Measurements from ENCODE around the gene RILPL1. TPM values are rescaled to one million over a fixed set of nuclear protein-coding genes. Genes with fewer than 3 reads are reported as not detected.
"Not testable (repeated sequence)": the region's sequence is repeated elsewhere in the genome, so short reads cannot be mapped to it uniquely, and the experiment has no call there.

The RILPL1 gene
- total and polyA plus RNA-seq, 2 donors (not counting 1 experiment from before 2014, with no cell fraction given) = 7.8 to 15.8 TPM

- H3K4me2 ChIP-seq (ENCODE audit: extremely low read depth, insufficient read depth, low read length) = no peak overlapping the region
- no peak overlapping the region for H2AFZ ChIP-seq (ENCODE audit: low read length)
- no peaks in the 10 kb centered on the region for H4K20me1 ChIP-seq (ENCODE audit: control insufficient read depth, extremely low read depth, insufficient read depth, low read length)
- DNase-seq (ENCODE audit: low read depth in 2 of 2) = no peak
- no peaks in the 10 kb centered on the region for H3K9me3 ChIP-seq (ENCODE audit: control insufficient read depth, insufficient read depth, low read depth, low read length)
- H3K27ac ChIP-seq (ENCODE audit: insufficient read depth, low read length) = no peak overlapping the region
- no peaks in the 10 kb centered on the region for H3K27me3 ChIP-seq (ENCODE audit: control insufficient read depth, insufficient read depth, low read length)
- no peaks in the 10 kb centered on the region for H3K4me1 ChIP-seq (ENCODE audit: control insufficient read depth, extremely low read depth, insufficient read depth, low read length)
- H3K36me3 ChIP-seq (ENCODE audit: control insufficient read depth, insufficient read depth, low read length) = peaks cover 2% of the 10 kb centered on the region
- H3K9ac ChIP-seq (ENCODE audit: insufficient read depth, low read length) = no peak overlapping the region
- no peak for TF ChIP-seq EZH2 (IDR thresholded peaks at IDR 0.05; ENCODE audit: low read length, missing control alignments)
- TF ChIP-seq CTCF (conservative IDR thresholded peaks at IDR 0.05 in 1 of 2, IDR thresholded peaks at IDR 0.05 in 1 of 2; ENCODE audit: low read depth in 1 of 2, low read length in 2 of 2) = no peak
- no peaks in the 10 kb centered on the region for H3K79me2 ChIP-seq (ENCODE audit: control insufficient read depth, insufficient read depth, low read length)
- H3K4me3 ChIP-seq (replicated peaks in 1 of 4; ENCODE audit: control extremely low read depth in 1 of 4, insufficient read depth in 1 of 4, low read depth in 3 of 4, low read length in 4 of 4) = no peak overlapping the region
Observed at GRCh38 chr12:123497065-123497464, 36.5 kb downstream of the RILPL1 start.

GRCh38 chr12:123494124-123494851 is 39.2 kb downstream of the RILPL1 start:
- Histone ChIP-seq H2AFZ (ENCODE audit: low read length) (no peak overlapping the region), H4K20me1 (ENCODE audit: control insufficient read depth, extremely low read depth, insufficient read depth, low read length) (no peaks in the 10 kb centered on the region), H3K27me3 (ENCODE audit: control insufficient read depth, insufficient read depth, low read length) (no peaks in the 10 kb centered on the region), H3K4me1 (ENCODE audit: control insufficient read depth, extremely low read depth, insufficient read depth, low read length) (no peaks in the 10 kb centered on the region), H3K36me3 (ENCODE audit: control insufficient read depth, insufficient read depth, low read length) (peaks cover 2% of the 10 kb centered on the region), H3K9me3 (ENCODE audit: control insufficient read depth, insufficient read depth, low read depth, low read length) (no peaks in the 10 kb centered on the region), H3K79me2 (ENCODE audit: control insufficient read depth, insufficient read depth, low read length) (no peaks in the 10 kb centered on the region), H3K4me2 (ENCODE audit: extremely low read depth, insufficient read depth, low read length) (no peak overlapping the region), H3K4me3 (replicated peaks in 1 of 4; ENCODE audit: control extremely low read depth in 1 of 4, insufficient read depth in 1 of 4, low read depth in 3 of 4, low read length in 4 of 4) (no peak overlapping the region), H3K9ac (ENCODE audit: insufficient read depth, low read length) (no peak overlapping the region), H3K27ac (ENCODE audit: insufficient read depth, low read length) (no peak overlapping the region)
- no peak for TF ChIP-seq EZH2 (IDR thresholded peaks at IDR 0.05; ENCODE audit: low read length, missing control alignments)
- no peak for TF ChIP-seq CTCF (conservative IDR thresholded peaks at IDR 0.05 in 1 of 2, IDR thresholded peaks at IDR 0.05 in 1 of 2; ENCODE audit: low read depth in 1 of 2, low read length in 2 of 2)
- no peak for DNase-seq (ENCODE audit: low read depth in 2 of 2)

GRCh38 chr12:123492339-123493039 is 41.0 kb downstream of the RILPL1 start:
- not testable (repeated sequence) for H3K9me3 ChIP-seq (ENCODE audit: control insufficient read depth, insufficient read depth, low read depth, low read length); DNase-seq (ENCODE audit: low read depth in 2 of 2); H3K79me2 ChIP-seq (ENCODE audit: control insufficient read depth, insufficient read depth, low read length); H3K4me3 ChIP-seq (replicated peaks in 1 of 4; ENCODE audit: control extremely low read depth in 1 of 4, insufficient read depth in 1 of 4, low read depth in 3 of 4, low read length in 4 of 4); H3K9ac ChIP-seq (ENCODE audit: insufficient read depth, low read length); H3K27me3 ChIP-seq (ENCODE audit: control insufficient read depth, insufficient read depth, low read length); H3K4me1 ChIP-seq (ENCODE audit: control insufficient read depth, extremely low read depth, insufficient read depth, low read length); H2AFZ ChIP-seq (ENCODE audit: low read length); H4K20me1 ChIP-seq (ENCODE audit: control insufficient read depth, extremely low read depth, insufficient read depth, low read length); H3K4me2 ChIP-seq (ENCODE audit: extremely low read depth, insufficient read depth, low read length); H3K36me3 ChIP-seq (ENCODE audit: control insufficient read depth, insufficient read depth, low read length); H3K27ac ChIP-seq (ENCODE audit: insufficient read depth, low read length)

Measured in fibroblast of lung (primary cell).